ENCODE results near the gene ELK4. TPM values are rescaled to one million over a fixed set of nuclear protein-coding genes. Genes with fewer than 3 reads are reported as not detected.

The ELK4 gene
- total and polyA plus RNA-seq, 11 donors: 5.0 to 54.9 (median 35.7) TPM

DNA sequence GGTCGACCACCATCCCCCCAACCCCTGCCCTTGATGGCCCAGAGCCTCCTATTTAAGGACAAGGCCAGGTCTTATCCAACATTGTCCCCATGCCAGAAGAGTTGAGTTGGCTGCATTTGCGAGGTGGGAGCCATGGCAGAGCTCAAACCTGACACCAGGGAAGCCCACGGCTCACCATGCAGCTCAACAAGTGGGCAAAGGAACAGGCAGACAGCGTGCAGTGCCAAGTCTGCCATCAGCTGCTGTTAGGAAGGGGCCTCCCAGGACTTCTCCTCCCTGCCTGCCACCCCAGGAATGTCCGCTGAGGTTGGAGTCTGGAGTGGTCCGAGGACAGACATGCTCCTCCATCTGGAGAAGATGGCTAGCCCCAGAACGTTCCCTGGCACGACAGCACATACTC lies 28.6 kb upstream of the ELK4 start:
- no peak for DNase-seq
- 66 to 76% (median 72%) methylated on average over 7 to 8 of the region's 8 CpGs for WGBS, 4 donors
- intact Hi-C loops (cut with DNase I): loop anchor here in 3 of 10 donors (2.0 to 5.0 kb wide), 2 partner anchors 48 to 52 kb away; no protein-coding TSS in a partner anchor

DNA sequence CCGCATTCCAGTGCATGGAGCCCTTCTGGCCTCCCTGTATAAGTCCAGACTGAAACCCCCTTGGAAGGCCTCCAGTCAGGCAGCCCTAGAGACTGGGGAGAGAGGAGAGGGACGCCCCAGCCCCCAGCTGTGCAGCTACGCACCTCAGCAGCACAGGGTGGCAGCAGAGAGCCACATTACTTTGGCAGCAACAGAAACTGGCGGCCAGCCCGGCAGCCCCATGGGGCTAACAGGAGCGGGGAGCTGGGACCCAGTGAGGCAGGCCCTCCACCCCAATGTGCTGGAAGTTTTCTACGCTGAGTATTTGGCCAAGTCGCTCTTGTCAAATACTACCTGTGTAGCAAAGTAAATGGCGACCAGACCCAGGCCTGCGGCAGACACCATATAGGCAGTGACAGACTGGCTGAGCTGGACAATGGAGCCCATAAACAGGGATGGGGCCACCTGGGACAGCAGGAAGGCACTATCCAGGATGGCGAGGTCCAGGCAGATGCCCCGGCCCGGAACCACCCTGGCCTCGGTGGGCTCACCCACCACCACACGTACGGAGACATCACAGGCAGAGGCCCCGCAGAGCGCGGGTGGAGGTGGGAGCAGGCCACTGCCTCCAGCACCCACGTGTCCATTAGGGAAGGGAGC lies 27.3 kb upstream of the ELK4 start:
- no peaks in the 10 kb centered on the region for H3K9me3 ChIP-seq
- peaks cover 0 to 3% (median 0%) of the 10 kb centered on the region in 9 donors for H3K36me3 ChIP-seq
- H3K27ac ChIP-seq: no peak overlapping the region
- TF ChIP-seq, protein P1, sequence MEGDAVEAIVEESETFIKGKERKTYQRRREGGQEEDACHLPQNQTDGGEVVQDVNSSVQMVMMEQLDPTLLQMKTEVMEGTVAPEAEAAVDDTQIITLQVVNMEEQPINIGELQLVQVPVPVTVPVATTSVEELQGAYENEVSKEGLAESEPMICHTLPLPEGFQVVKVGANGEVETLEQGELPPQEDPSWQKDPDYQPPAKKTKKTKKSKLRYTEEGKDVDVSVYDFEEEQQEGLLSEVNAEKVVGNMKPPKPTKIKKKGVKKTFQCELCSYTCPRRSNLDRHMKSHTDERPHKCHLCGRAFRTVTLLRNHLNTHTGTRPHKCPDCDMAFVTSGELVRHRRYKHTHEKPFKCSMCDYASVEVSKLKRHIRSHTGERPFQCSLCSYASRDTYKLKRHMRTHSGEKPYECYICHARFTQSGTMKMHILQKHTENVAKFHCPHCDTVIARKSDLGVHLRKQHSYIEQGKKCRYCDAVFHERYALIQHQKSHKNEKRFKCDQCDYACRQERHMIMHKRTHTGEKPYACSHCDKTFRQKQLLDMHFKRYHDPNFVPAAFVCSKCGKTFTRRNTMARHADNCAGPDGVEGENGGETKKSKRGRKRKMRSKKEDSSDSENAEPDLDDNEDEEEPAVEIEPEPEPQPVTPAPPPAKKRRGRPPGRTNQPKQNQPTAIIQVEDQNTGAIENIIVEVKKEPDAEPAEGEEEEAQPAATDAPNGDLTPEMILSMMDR (IDR thresholded peaks at IDR 0.05): peak; percentile 77 to 91 (median 85)
- no peak for TF ChIP-seq POLR2A (IDR thresholded peaks at IDR 0.05)
- ATAC-seq: peak; percentile 71 to 88 (median 80)
- peak; percentile 78 to 90 (median 83) for DNase-seq
- no peaks in the 10 kb centered on the region for H3K27me3 ChIP-seq
- intact Hi-C loops (cut with DNase I): loop anchor here (1.0 to 10.0 kb wide), 13 partner anchors 52 to 448 kb away; no protein-coding TSS in a partner anchor
- H3K4me1 ChIP-seq: peaks cover 0 to 16% (median 6%) of the 10 kb centered on the region in 12 donors
- 45 to 50% (median 49%) methylated on average over 5 to 20 of the region's 20 CpGs for WGBS, 4 donors
- H3K4me3 ChIP-seq: no peak overlapping the region

More for the DNA sequence above, 28.6 kb upstream of the ELK4 start:
- H3K4me1 ChIP-seq: peaks cover 0 to 16% (median 8%) of the 10 kb centered on the region in 12 donors
- H3K27me3 ChIP-seq: no peaks in the 10 kb centered on the region
- no peak overlapping the region for H3K4me3 ChIP-seq
- ATAC-seq: no peak
- no peaks in the 10 kb centered on the region for H3K9me3 ChIP-seq
- no peak overlapping the region for H3K27ac ChIP-seq
- TF ChIP-seq POLR2A (IDR thresholded peaks at IDR 0.05): no peak
- TF ChIP-seq, protein P1 (IDR thresholded peaks at IDR 0.05): no peak
- H3K36me3 ChIP-seq: no peaks in the 10 kb centered on the region

DNA sequence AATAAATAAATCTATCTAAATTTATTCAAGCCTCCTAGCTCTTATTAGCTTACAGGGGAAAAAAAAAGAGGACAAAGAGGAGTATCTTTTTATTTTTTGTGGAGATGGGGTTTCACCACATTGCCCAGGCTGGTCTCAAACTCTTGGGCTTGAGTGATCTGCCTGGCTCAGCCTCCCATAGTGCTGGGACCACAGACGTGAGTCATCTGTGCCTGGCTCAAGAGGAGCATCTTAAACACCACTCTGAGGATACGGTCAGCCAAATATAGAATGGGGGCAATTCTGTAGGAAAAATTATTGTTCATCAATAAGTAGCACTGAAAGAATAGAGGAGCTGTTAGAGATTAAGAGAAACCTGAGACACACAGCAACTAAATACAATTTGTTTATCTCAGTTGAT lies 24.4 kb upstream of the ELK4 start:
- intact Hi-C loops (cut with DNase I): loop anchor here (2.0 to 10.0 kb wide), 9 partner anchors 56 to 451 kb away; no protein-coding TSS in a partner anchor
- Histone ChIP-seq H3K4me3 (no peak overlapping the region), H3K27me3 (no peaks in the 10 kb centered on the region), H3K9me3 (no peaks in the 10 kb centered on the region), H3K36me3 (peaks cover 0 to 3% (median 0%) of the 10 kb centered on the region in 9 donors), H3K27ac (no peak overlapping the region), H3K4me1 (peaks cover 0 to 16% (median 6%) of the 10 kb centered on the region in 12 donors)
- WGBS, 4 donors: 65 to 80% (median 71%) methylated on average over 2 of the region's 2 CpGs
- ATAC-seq (no peak), DNase-seq (no peak)
- TF ChIP-seq, protein P1 (IDR thresholded peaks at IDR 0.05): no peak
- no peak for TF ChIP-seq POLR2A (IDR thresholded peaks at IDR 0.05)

DNA sequence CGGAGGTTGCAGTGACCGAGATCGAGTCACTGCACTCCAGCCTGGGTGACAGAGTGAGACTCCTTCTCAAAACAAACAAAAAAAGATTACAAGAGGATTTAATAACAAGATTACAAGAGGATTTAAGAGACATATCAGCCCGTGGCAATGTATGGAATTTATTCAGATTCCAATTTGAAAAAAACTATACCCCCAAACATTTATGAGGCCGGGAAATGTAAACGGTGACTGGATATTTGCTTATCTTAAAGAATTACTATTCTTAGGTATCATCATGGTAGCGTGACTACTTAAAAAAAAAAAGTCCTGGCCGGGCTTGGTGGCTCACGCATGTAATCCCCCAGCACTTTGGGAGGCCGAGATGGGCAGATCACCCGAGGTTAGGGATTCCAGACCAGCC lies 21.2 kb upstream of the ELK4 start:
- intact Hi-C loops (cut with DNase I): loop anchor here in 2 of 10 donors (5.0 to 10.0 kb wide), 2 partner anchors 121 to 452 kb away; no protein-coding TSS in a partner anchor

More for the DNA sequence above, 21.2 kb upstream of the ELK4 start:
- DNase-seq: no peak
- peaks cover 0 to 5% (median 0%) of the 10 kb centered on the region in 12 donors for H3K4me1 ChIP-seq
- H3K9me3 ChIP-seq: no peaks in the 10 kb centered on the region
- H3K27ac ChIP-seq: no peak overlapping the region
- TF ChIP-seq, protein P1 (IDR thresholded peaks at IDR 0.05): no peak
- TF ChIP-seq POLR2A (IDR thresholded peaks at IDR 0.05): no peak
- H3K36me3 ChIP-seq: peaks cover 0 to 3% (median 0%) of the 10 kb centered on the region in 9 donors
- no peak overlapping the region for H3K4me3 ChIP-seq
- H3K27me3 ChIP-seq: no peaks in the 10 kb centered on the region
- ATAC-seq: no peak
- WGBS, 4 donors: 56 to 66% (median 64%) methylated on average over 11 of the region's 11 CpGs

All from heart left ventricle (tissue), 16 donors.